ENCODE results near the gene CNTN1. TPM values are rescaled to one million over a fixed set of nuclear protein-coding genes. Genes with fewer than 3 reads are reported as not detected.

Gene CNTN1
- total and polyA plus RNA-seq, 10 of the 15 experiments (the other 5 are each of a cell fraction or from before 2014, with no cell fraction given) = 0.06 to 0.14 TPM; not detected in 8

DNA sequence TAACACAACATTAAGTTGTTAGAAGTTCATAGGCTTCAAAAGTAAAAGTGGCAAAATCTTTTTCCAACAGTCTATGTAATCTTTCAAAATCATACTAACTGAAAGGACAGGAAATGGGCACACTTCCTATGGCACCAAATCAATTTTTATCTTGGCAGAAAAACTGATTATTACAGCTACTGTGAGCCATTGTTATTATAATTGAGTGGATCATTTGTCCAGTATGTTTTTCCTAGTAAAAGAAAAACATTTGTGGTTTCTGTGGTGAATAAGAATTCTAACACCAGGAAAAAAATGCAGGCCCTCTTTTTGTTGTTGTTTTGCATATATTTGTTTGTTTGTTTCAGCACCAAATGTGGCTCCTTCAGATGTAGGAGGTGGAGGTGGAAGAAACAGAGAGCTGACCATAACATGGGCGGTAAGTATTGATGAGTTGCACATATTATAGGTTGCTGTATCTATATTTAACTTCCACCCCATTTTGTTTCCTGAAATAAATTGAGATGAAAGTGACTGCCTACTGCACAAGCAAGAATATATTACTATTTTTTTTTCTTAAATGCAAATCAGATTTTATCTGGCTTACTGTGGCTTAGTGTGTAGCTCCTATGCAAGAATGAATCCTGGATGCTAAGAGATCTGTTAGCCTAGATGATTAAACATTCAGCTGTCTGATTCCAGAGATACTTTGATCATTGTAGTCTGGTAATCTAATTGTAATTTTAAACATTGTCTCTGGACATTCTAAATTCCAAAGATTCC is 321.8 kb downstream of the CNTN1 start (continued):
- TF ChIP-seq, protein P1, sequence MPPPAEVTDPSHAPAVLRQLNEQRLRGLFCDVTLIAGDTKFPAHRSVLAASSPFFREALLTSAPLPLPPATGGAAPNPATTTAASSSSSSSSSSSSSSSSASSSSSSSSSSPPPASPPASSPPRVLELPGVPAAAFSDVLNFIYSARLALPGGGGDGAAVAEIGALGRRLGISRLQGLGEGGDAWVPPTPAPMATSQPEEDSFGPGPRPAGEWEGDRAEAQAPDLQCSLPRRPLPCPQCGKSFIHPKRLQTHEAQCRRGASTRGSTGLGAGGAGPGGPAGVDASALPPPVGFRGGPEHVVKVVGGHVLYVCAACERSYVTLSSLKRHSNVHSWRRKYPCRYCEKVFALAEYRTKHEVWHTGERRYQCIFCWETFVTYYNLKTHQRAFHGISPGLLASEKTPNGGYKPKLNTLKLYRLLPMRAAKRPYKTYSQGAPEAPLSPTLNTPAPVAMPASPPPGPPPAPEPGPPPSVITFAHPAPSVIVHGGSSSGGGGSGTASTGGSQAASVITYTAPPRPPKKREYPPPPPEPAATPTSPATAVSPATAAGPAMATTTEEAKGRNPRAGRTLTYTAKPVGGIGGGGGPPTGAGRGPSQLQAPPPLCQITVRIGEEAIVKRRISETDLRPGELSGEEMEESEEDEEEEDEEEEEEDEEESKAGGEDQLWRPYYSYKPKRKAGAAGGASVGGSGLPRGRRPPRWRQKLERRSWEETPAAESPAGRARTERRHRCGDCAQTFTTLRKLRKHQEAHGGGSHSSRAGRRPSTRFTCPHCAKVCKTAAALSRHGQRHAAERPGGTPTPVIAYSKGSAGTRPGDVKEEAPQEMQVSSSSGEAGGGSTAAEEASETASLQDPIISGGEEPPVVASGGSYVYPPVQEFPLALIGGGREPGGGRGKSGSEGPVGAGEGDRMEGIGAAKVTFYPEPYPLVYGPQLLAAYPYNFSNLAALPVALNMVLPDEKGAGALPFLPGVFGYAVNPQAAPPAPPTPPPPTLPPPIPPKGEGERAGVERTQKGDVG (CRISPR knock-in tag; IDR thresholded peaks at IDR 0.05) = no peak
- TF ChIP-seq, protein P2, sequence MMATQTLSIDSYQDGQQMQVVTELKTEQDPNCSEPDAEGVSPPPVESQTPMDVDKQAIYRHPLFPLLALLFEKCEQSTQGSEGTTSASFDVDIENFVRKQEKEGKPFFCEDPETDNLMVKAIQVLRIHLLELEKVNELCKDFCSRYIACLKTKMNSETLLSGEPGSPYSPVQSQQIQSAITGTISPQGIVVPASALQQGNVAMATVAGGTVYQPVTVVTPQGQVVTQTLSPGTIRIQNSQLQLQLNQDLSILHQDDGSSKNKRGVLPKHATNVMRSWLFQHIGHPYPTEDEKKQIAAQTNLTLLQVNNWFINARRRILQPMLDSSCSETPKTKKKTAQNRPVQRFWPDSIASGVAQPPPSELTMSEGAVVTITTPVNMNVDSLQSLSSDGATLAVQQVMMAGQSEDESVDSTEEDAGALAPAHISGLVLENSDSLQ (IDR thresholded peaks at IDR 0.05) = no peak

DNA sequence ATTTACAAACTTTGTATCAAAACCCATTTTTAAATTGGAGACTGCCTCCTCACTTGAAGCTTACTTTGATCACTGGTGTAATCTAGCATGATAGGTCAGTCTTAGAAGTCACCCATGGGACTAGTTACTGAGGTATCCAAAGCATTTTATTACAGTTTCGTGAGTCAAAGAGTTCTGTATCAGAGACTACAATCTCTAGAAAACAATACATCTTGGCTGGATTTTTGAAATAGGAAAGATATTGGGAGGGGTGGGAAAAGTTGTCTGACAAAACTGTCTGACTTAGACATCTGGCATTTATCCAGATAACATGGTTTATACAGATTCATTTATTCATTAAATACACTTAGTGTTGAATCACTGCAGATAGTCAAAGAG is 322.4 kb downstream of the CNTN1 start:
- ChIA-PET POLR2A (no interaction called here), CTCF (no interaction called here), SMC1A (ENCODE audit: uncharacterized antibody, unreplicated experiment) (no interaction called here), RAD21 (ENCODE audit: unreplicated experiment) (no interaction called here)
- Histone ChIP-seq H3K4me1 (ENCODE audit: control insufficient read depth, insufficient read depth, low read length) (no peaks in the 10 kb centered on the region), H2AFZ (ENCODE audit: control insufficient read depth, low read depth, low read length) (no peak overlapping the region), H4K20me1 (ENCODE audit: control insufficient read depth, insufficient read depth) (no peaks in the 10 kb centered on the region), H3K9me3 (replicated peaks; ENCODE audit: control insufficient read depth, insufficient read depth, low read length) (no peaks in the 10 kb centered on the region; the same call in 2 of the 3 replicates), H3K27me3 (replicated peaks in 1 of 2; ENCODE audit: control insufficient read depth in 2 of 2, insufficient read depth in 2 of 2, low read length in 1 of 2) (no peaks in the 10 kb centered on the region), H3K4me3 (no peak overlapping the region), H3K79me2 (ENCODE audit: control insufficient read depth, insufficient read depth, low read length) (no peaks in the 10 kb centered on the region), H3K9ac (ENCODE audit: control insufficient read depth, insufficient read depth, low read length) (no peak overlapping the region), H3K36me3 (ENCODE audit: control insufficient read depth in 2 of 2, insufficient read depth in 2 of 2, low read length in 1 of 2) (no peaks in the 10 kb centered on the region), H3K4me2 (ENCODE audit: control insufficient read depth, insufficient read depth) (no peak overlapping the region), H3K27ac (ENCODE audit: control insufficient read depth, insufficient read depth) (no peak overlapping the region)
- DNase-seq (ENCODE audit: low read depth, low spot score) = no peak
- no peak for FAIRE-seq
- no peak for ATAC-seq
- 5% methylated on average over 1 of the region's 1 CpG for WGBS (ENCODE audit: insufficient coverage, insufficient replicate concordance, low lambda C conversion rate, missing lambda C conversion rate)
- BruUV-seq (replicated peaks) = no TSS peak
- intact Hi-C loops (cut with micrococcal nuclease; ENCODE audit: unreplicated experiment) = no loop called here
- in situ Hi-C loops (cut with MboI) = no loop called here
- no peak for TF ChIP-seq PAX5 (IDR thresholded peaks at IDR 0.05; ENCODE audit: borderline replicate concordance, low read depth, low read length)
- TF ChIP-seq BMI1 (IDR thresholded peaks at IDR 0.05; ENCODE audit: borderline replicate concordance) = no peak
- TF ChIP-seq, protein P3, sequence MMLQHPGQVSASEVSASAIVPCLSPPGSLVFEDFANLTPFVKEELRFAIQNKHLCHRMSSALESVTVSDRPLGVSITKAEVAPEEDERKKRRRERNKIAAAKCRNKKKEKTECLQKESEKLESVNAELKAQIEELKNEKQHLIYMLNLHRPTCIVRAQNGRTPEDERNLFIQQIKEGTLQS (IDR thresholded peaks at IDR 0.05; ENCODE audit: borderline replicate concordance, extremely low read depth, low read depth, low read length) = no peak
- no peak for TF ChIP-seq EP300 (IDR thresholded peaks at IDR 0.05; ENCODE audit: borderline replicate concordance in 1 of 2, control insufficient read depth in 1 of 2, low read depth in 2 of 2, low read length in 2 of 2)
- no peak for TF ChIP-seq ZBED1 (IDR thresholded peaks at IDR 0.05; ENCODE audit: borderline replicate concordance)
- no peak for TF ChIP-seq ZNF384 (IDR thresholded peaks at IDR 0.05; ENCODE audit: borderline replicate concordance, low read depth, low read length)
- TF ChIP-seq, protein P4, sequence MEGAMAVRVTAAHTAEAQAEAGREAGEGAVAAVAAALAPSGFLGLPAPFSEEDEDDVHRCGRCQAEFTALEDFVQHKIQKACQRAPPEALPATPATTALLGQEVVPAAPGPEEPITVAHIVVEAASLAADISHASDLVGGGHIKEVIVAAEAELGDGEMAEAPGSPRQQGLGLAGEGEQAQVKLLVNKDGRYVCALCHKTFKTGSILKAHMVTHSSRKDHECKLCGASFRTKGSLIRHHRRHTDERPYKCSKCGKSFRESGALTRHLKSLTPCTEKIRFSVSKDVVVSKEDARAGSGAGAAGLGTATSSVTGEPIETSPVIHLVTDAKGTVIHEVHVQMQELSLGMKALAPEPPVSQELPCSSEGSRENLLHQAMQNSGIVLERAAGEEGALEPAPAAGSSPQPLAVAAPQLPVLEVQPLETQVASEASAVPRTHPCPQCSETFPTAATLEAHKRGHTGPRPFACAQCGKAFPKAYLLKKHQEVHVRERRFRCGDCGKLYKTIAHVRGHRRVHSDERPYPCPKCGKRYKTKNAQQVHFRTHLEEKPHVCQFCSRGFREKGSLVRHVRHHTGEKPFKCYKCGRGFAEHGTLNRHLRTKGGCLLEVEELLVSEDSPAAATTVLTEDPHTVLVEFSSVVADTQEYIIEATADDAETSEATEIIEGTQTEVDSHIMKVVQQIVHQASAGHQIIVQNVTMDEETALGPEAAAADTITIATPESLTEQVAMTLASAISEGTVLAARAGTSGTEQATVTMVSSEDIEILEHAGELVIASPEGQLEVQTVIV (IDR thresholded peaks at IDR 0.05; ENCODE audit: borderline replicate concordance, partially characterized antibody) = no peak
- no peak for TF ChIP-seq CHD2 (IDR thresholded peaks at IDR 0.05; ENCODE audit: borderline replicate concordance, low read depth, low read length)
- no peak for TF ChIP-seq MYB (IDR thresholded peaks at IDR 0.05; ENCODE audit: borderline replicate concordance, low read depth, low read length)
- TF ChIP-seq, protein P5, sequence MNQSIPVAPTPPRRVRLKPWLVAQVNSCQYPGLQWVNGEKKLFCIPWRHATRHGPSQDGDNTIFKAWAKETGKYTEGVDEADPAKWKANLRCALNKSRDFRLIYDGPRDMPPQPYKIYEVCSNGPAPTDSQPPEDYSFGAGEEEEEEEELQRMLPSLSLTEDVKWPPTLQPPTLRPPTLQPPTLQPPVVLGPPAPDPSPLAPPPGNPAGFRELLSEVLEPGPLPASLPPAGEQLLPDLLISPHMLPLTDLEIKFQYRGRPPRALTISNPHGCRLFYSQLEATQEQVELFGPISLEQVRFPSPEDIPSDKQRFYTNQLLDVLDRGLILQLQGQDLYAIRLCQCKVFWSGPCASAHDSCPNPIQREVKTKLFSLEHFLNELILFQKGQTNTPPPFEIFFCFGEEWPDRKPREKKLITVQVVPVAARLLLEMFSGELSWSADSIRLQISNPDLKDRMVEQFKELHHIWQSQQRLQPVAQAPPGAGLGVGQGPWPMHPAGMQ (IDR thresholded peaks at IDR 0.05; ENCODE audit: borderline replicate concordance) = no peak
